Smooth muscle cell (in vitro differentiated cells): Measurements from ENCODE around the gene CBLN3. TPM values are rescaled to one million over a fixed set of nuclear protein-coding genes. Genes with fewer than 3 reads are reported as not detected.

ENCODE experiments used
- DNase-seq: peaks from one replicate; lab custom pipeline; 2025; ENCODE audit not compliant: unreplicated experiment; lab: John Stamatoyannopoulos, UW
- H2AFZ ChIP-seq: fragments of 200-600 bp; sonication (generic); 2 replicates; pipeline ENCODE4 v1.6.0; 2016; ENCODE audit warnings: antibody characterized with exemption, low read depth, mild to moderate bottlenecking
- H3F3A ChIP-seq: fragments of 200-600 bp; sonication (generic); 2 replicates; pipeline ENCODE4 v1.6.0; 2017; ENCODE audit warnings: antibody characterized with exemption, low read depth
- H3K27ac ChIP-seq: fragments of 200-600 bp; sonication (generic); 2 replicates; pipeline ENCODE4 v1.5.1; 2016; ENCODE audit warnings: low read depth, mild to moderate bottlenecking
- H3K27me3 ChIP-seq: fragments of 200-600 bp; sonication (generic); 2 replicates; pipeline ENCODE4 v1.6.1; 2016; ENCODE audit warnings: low read depth, mild to moderate bottlenecking
- H3K36me3 ChIP-seq: fragments of 200-600 bp; sonication (generic); 2 replicates; pipeline ENCODE4 v1.5.1; 2016; ENCODE audit warnings: low read depth
- H3K4me1 ChIP-seq: fragments of 200-600 bp; sonication (generic); 2 replicates; pipeline ENCODE4 v1.5.1; 2016; ENCODE audit warnings: low read depth
- H3K4me2 ChIP-seq: fragments of 200-600 bp; sonication (generic); 2 replicates; pipeline ENCODE4 v1.6.0; 2016; ENCODE audit warnings: mild to moderate bottlenecking
- H3K4me3 ChIP-seq: fragments of 200-600 bp; sonication (generic); 2 replicates; pipeline ENCODE4 v1.5.1; 2016; ENCODE audit warnings: mild to moderate bottlenecking
- H3K79me2 ChIP-seq: fragments of 200-600 bp; sonication (generic); 2 replicates; pipeline ENCODE4 v1.6.0; 2016; ENCODE audit warnings: low read depth, mild to moderate bottlenecking
- H3K9ac ChIP-seq: fragments of 200-600 bp; sonication (generic); 2 replicates; pipeline ENCODE4 v1.6.0; 2016; ENCODE audit warnings: low read depth
- H3K9me3 ChIP-seq: fragments of 200-600 bp; sonication (generic); replicated peaks from 2 replicates; pipeline ENCODE4 v1.5.1; 2016; ENCODE audit warnings: low read depth
- H4K20me1 ChIP-seq: fragments of 200-600 bp; sonication (generic); 2 replicates; pipeline ENCODE4 v1.6.0; 2016; ENCODE audit warnings: low read depth
- WGBS: methylation state at CpG from one replicate; pipeline ENCODE4 v1.1.7; 2016; ENCODE audit warnings: low lambda C conversion rate; 5-methylcytosine and 5-hydroxymethylcytosine counted together
- polyA plus RNA-seq: library from polyadenylated mRNA; unstranded; fragments of >200 nt; fragmentation: Nextera tagmentation; extraction: Ambion mirVana; gene quantifications from 2 replicates; pipeline ENCODE4 v1.2.1, GENCODE V29; 2016
- total RNA-seq: library from RNA; depleted of rRNA; stranded (reverse); fragments of >200 nt; gene quantifications from 2 replicates; pipeline ENCODE4 v1.2.3, GENCODE V29; 2014
- TF ChIP-seq, protein P1 (sequence below): fragments of 200-600 bp; sonication (generic); IDR thresholded peaks from 2 replicates; pipeline ENCODE4 v1.5.1; 2017; ENCODE audit warnings: borderline replicate concordance, mild to moderate bottlenecking, antibody characterized with exemption; ENCODE audit not compliant: insufficient read depth, poor library complexity, severe bottlenecking

Gene CBLN3
- total and polyA plus RNA-seq, 2 experiments from 2014 or later = 1.1 to 1.6 TPM

DNA sequence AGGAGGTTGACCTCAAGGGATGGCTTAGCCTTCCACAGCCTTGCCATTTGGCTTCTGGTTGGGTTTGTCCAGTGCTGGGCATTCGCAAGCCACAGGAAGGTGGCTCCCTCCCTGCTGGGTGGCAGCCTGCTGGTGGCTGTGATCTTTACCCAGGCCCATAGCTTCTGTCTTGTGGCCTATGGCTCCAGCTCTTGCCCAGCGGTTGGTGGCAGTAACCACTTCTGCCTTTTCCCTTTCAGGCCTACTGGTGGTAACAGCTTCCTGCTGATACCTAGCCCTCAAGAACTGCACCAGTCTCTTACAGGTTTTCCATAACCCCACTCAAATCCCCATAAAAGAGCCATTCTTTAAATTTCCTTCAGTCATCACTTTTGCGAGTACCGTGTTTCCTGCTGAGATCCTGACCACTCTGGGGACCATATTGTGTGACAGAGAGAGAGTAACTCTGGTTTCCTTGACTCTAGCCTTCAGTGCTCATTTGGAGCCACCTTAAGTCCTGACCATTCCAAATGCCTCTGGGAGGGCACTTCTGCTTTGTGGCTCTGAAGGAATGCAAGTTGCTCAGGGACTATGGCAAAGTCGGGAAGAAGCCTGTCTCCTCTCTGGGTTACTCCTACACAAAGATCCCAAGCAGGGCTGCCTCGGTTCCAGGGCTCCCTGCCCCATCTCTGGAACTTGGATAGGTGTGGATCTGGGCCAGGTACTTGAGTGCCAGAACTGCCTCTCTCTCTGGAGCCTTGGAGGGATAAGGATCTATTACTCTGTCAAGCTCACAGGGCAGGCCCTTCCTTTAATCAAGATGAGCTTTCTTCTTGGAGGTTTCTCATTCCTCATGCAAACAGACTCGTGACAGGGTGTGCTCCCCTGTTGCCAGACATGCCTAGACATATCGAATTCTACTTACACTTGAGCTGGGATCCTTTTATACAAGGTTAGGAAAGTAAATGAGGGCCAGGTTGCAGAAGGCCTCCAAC is 33.6 kb downstream of the CBLN3 start:
- H3F3A ChIP-seq = peaks cover 6% of the 10 kb centered on the region
- no peaks in the 10 kb centered on the region for H3K27me3 ChIP-seq
- peak overlapping the region; percentile 71 for H3K27ac ChIP-seq
- DNase-seq = no peak
- WGBS = 65% methylated on average over 8 of the region's 8 CpGs
- peaks cover 21% of the 10 kb centered on the region for H3K79me2 ChIP-seq
- no peaks in the 10 kb centered on the region for H4K20me1 ChIP-seq
- H3K9me3 ChIP-seq = no peaks in the 10 kb centered on the region
- peaks cover 28% of the 10 kb centered on the region for H3K4me1 ChIP-seq
- TF ChIP-seq, protein P1, sequence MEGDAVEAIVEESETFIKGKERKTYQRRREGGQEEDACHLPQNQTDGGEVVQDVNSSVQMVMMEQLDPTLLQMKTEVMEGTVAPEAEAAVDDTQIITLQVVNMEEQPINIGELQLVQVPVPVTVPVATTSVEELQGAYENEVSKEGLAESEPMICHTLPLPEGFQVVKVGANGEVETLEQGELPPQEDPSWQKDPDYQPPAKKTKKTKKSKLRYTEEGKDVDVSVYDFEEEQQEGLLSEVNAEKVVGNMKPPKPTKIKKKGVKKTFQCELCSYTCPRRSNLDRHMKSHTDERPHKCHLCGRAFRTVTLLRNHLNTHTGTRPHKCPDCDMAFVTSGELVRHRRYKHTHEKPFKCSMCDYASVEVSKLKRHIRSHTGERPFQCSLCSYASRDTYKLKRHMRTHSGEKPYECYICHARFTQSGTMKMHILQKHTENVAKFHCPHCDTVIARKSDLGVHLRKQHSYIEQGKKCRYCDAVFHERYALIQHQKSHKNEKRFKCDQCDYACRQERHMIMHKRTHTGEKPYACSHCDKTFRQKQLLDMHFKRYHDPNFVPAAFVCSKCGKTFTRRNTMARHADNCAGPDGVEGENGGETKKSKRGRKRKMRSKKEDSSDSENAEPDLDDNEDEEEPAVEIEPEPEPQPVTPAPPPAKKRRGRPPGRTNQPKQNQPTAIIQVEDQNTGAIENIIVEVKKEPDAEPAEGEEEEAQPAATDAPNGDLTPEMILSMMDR = no peak
- no peaks in the 10 kb centered on the region for H3K36me3 ChIP-seq
- H2AFZ ChIP-seq = peak overlapping the region; percentile 62
- no peak overlapping the region for H3K9ac ChIP-seq
- no peak overlapping the region for H3K4me3 ChIP-seq
- peak overlapping the region; percentile 13 for H3K4me2 ChIP-seq

DNA sequence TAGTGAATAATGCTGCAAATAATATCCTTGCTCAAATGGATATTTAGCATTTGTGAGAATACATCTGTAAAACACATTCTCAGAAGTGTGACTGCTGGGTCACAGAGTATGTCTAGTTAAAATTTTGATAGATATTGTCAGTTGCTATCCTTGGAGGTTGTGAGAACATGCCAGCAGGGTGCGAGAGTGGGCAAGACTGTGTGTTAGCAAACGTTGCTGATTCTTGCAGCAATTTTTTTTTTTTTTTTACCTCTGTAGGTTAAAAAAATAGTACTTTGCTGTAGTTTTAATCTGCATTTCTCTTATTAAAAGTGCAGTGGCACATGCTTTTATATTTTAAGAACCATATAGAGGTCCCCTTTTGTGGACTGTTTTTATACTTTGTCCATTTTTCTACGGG is 35.2 kb downstream of the CBLN3 start:
- TF ChIP-seq, protein P1 = no peak
- Histone ChIP-seq H3K27me3 (no peaks in the 10 kb centered on the region), H3K27ac (no peak overlapping the region), H3K4me3 (no peak overlapping the region), H3K4me2 (no peak overlapping the region), H3F3A (peaks cover 10% of the 10 kb centered on the region), H3K9me3 (no peaks in the 10 kb centered on the region), H3K79me2 (peaks cover 5% of the 10 kb centered on the region), H3K36me3 (no peaks in the 10 kb centered on the region), H3K9ac (no peak overlapping the region), H2AFZ (no peak overlapping the region), H3K4me1 (peaks cover 16% of the 10 kb centered on the region), H4K20me1 (no peaks in the 10 kb centered on the region)
- WGBS = 60% methylated on average over 3 of the region's 3 CpGs
- DNase-seq = no peak

DNA sequence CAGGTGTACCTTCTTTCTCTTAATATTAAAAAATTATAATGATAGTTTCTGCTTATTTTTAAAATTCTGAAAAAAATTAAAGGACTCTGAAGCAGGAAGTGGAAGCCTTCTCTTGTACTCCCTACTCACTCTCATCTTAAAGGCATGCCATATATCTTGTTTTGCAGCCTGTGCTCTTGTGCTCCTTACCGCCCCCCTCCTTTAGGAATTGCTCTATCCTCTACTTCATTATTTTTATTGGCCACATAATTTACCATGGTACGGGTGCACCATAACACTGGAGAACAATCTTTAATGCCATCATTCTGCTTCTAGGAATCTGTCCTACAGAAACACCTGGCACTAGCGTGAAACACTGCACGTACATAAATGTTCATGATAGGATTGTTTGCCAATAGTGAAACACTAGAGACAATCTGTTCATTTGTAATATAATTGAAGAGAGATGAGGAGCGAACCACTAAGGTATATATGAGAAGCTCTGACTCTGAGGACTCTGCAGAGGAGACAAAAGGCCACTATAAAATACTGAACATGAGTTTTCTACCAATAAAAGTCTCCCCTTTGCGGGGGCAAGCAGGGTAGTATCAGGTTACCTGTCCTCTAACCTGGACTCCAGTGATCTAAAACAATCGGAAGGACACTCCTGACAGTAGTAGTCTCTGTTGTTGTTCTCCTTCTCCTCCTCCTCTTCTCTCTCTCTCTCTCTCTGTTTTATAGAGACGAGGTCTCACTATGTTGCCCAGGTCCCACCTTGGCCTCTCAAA is 37.0 kb downstream of the CBLN3 start:
- Histone ChIP-seq H2AFZ (peak overlapping the region; percentile 74), H3K9me3 (no peaks in the 10 kb centered on the region), H3F3A (peaks cover 19% of the 10 kb centered on the region), H3K4me2 (peak overlapping the region; percentile 77), H3K27me3 (no peaks in the 10 kb centered on the region), H3K27ac (peak overlapping the region; percentile 92), H3K4me3 (peak overlapping the region; percentile 34), H3K9ac (peak overlapping the region; percentile 76), H3K79me2 (no peaks in the 10 kb centered on the region), H3K4me1 (peaks cover 10% of the 10 kb centered on the region), H4K20me1 (no peaks in the 10 kb centered on the region), H3K36me3 (no peaks in the 10 kb centered on the region)
- DNase-seq = no peak
- 64% methylated on average over 8 of the region's 8 CpGs for WGBS
- TF ChIP-seq, protein P1 = no peak
